Measurements from ENCODE around the gene FGF5.

FGF5 gene

GRCh38 chr4:80228460-80228859 lies 38.0 kb upstream of the FGF5 start:
- H3K4me3 ChIP-seq (replicated peaks; ENCODE audit: low read depth, low read length): no peak overlapping the region
- no peak for DNase-seq (ENCODE audit: low read depth)
- TF ChIP-seq, protein P1, sequence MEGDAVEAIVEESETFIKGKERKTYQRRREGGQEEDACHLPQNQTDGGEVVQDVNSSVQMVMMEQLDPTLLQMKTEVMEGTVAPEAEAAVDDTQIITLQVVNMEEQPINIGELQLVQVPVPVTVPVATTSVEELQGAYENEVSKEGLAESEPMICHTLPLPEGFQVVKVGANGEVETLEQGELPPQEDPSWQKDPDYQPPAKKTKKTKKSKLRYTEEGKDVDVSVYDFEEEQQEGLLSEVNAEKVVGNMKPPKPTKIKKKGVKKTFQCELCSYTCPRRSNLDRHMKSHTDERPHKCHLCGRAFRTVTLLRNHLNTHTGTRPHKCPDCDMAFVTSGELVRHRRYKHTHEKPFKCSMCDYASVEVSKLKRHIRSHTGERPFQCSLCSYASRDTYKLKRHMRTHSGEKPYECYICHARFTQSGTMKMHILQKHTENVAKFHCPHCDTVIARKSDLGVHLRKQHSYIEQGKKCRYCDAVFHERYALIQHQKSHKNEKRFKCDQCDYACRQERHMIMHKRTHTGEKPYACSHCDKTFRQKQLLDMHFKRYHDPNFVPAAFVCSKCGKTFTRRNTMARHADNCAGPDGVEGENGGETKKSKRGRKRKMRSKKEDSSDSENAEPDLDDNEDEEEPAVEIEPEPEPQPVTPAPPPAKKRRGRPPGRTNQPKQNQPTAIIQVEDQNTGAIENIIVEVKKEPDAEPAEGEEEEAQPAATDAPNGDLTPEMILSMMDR (IDR thresholded peaks at IDR 0.05; ENCODE audit: low read length, missing control alignments): no peak

DNA sequence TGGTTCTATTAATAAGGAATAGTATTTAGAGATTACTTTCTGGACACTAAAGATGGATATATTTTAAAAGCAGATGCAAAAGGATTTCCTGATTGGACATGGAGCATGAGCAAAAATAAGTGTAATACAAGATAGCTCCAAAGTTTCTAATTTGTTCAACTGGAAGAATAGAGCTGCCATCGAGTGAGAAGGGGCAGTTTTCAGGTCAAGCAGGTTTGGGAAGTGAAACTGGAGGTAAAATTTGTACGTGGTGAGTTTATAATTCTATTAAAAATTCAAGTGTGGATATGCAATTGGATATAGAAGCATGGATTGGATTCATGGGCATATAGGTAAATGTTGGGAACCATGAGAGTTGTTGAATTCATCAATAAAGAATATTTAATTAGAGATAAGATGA lies 37.3 kb upstream of the FGF5 start:
- no peak overlapping the region for H3K4me3 ChIP-seq (replicated peaks; ENCODE audit: low read depth, low read length)
- TF ChIP-seq, protein P1 (IDR thresholded peaks at IDR 0.05; ENCODE audit: low read length, missing control alignments): no peak
- no peak for DNase-seq (ENCODE audit: low read depth)

GRCh38 chr4:80229590-80229989 lies 36.9 kb upstream of the FGF5 start:
- no peak for DNase-seq (ENCODE audit: low read depth)

GRCh38 chr4:80231180-80231579 lies 35.3 kb upstream of the FGF5 start:
- no peak overlapping the region for H3K4me3 ChIP-seq (replicated peaks; ENCODE audit: low read depth, low read length)
- TF ChIP-seq, protein P1 (IDR thresholded peaks at IDR 0.05; ENCODE audit: low read length, missing control alignments): no peak
- DNase-seq (ENCODE audit: low read depth): no peak

More at GRCh38 chr4:80229590-80229989, 36.9 kb upstream of the FGF5 start:
- TF ChIP-seq, protein P1 (IDR thresholded peaks at IDR 0.05; ENCODE audit: low read length, missing control alignments): no peak
- H3K4me3 ChIP-seq (replicated peaks; ENCODE audit: low read depth, low read length): no peak overlapping the region

DNA sequence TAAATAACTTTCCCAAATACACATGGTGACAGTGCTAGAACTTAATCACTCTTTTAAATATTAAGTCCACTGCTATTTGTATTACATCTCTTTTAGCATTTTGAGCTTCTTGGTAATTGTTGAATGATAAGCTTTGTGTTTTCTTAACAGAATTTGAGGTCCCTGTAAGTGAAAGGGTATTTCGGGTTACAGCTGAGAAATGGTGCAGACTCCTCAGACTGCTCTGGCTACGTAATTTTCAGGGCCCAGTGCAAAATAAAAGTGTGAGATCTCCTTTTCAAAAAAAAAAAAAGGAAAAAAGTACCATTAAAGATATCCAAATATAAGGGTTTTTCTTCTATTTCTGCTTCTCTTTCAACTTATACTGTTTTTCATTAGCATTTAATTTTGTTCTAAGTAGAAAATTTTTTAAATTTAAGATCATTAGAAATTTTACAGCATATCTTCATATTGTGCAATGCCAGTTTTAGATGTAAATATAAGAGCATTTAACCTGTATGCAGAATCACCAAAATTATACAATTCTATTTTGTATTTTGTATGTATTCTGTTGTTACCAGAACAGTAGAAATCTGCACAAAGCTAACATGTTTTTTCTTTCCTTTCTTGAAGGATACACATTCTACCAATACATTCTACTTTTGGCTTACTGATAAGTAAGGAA lies 33.6 kb upstream of the FGF5 start:
- H3K4me3 ChIP-seq (replicated peaks; ENCODE audit: low read depth, low read length): no peak overlapping the region
- no peak for DNase-seq (ENCODE audit: low read depth)
- TF ChIP-seq, protein P1 (IDR thresholded peaks at IDR 0.05; ENCODE audit: low read length, missing control alignments): no peak

DNA sequence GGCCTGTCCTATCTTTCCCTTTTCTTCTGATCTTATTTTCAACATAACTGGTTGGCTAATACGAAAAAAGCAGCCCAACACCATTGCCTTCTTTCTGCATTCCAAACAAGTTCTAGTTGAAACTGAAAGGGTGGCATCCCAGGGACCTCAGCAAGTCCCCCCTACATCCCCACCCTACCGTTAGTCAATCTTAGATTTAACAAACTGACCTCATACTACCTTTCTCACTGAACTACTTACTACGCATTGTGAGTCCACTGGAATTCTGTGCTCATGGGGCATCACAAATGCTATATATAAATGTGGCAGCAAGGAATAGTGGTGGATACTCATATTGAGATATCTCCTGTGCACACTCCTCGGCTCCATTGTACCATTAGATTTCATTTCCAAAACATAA lies 33.1 kb upstream of the FGF5 start:
- no peak overlapping the region for H3K4me3 ChIP-seq (replicated peaks; ENCODE audit: low read depth, low read length)
- TF ChIP-seq, protein P1 (IDR thresholded peaks at IDR 0.05; ENCODE audit: low read length, missing control alignments): no peak
- DNase-seq (ENCODE audit: low read depth): no peak

- no peak for DNase-seq (ENCODE audit: low read depth)
- TF ChIP-seq, protein P1 (IDR thresholded peaks at IDR 0.05; ENCODE audit: low read length, missing control alignments): no peak
- H3K4me3 ChIP-seq (replicated peaks; ENCODE audit: low read depth, low read length): no peak overlapping the region
Observed at GRCh38 chr4:80235451-80235850, 31.0 kb upstream of the FGF5 start.

Measured in fibroblast of pulmonary artery (primary cell).